PFSK-1 (cell line): ENCODE measurements around the gene BCAS3.

Experiments used
- FOXP2 ChIP-seq: optimal IDR thresholded peaks from 2 replicates; pipeline ENCODE3; 2011; ENCODE audit warnings: borderline replicate concordance, control low read depth, inconsistent platforms; ENCODE audit not compliant: insufficient read depth; ENCODE audit errors: extremely low read length, extremely low read depth
- POLR2AphosphoS5 ChIP-seq: IDR thresholded peaks from 2 replicates; pipeline ENCODE4 v1.6.1; 2012; ENCODE audit warnings: low read depth, mild to moderate bottlenecking, control low read depth, low read length, moderate library complexity
- REST ChIP-seq, 2 experiments: IDR thresholded peaks; 2 replicates each; pipeline versions ENCODE4 v1.6.1 to v1.8.0; 2011 to 2012; ENCODE audit warnings: low read depth in 2 of 2, low read length in 2 of 2, control low read depth in 1 of 2, inconsistent platforms in 1 of 2, mild to moderate bottlenecking in 1 of 2, moderate library complexity in 1 of 2; ENCODE audit not compliant: insufficient read depth in 1 of 2
- SIN3A ChIP-seq: IDR thresholded peaks from 2 replicates; pipeline ENCODE4 v1.6.1; 2012; ENCODE audit warnings: mild to moderate bottlenecking, low read length, moderate library complexity, borderline replicate concordance; ENCODE audit not compliant: insufficient read depth
- TAF1 ChIP-seq: IDR thresholded peaks from 2 replicates; pipeline ENCODE4 v1.6.1; 2012; ENCODE audit warnings: low read length, control low read depth, borderline replicate concordance; ENCODE audit not compliant: insufficient read depth

Gene BCAS3

GRCh38 chr17:61296058-61296457 is 618.4 kb downstream of the BCAS3 start:
- TF ChIP-seq POLR2AphosphoS5 (no peak), TAF1 (no peak), REST (IDR thresholded peaks at IDR 0.05; ENCODE audit: insufficient read depth in 1 of 2, low read depth in 2 of 2, low read length in 2 of 2) (no peak), SIN3A (no peak), FOXP2 (no peak)

GRCh38 chr17:61299517-61300513 is 622.2 kb downstream of the BCAS3 start:
- TF ChIP-seq POLR2AphosphoS5 (no peak), SIN3A (no peak), REST (IDR thresholded peaks at IDR 0.05; ENCODE audit: insufficient read depth in 1 of 2, low read depth in 2 of 2, low read length in 2 of 2) (no peak), FOXP2 (no peak)

- TF ChIP-seq POLR2AphosphoS5 (no peak), REST (IDR thresholded peaks at IDR 0.05; ENCODE audit: insufficient read depth in 1 of 2, low read depth in 2 of 2, low read length in 2 of 2) (no peak), FOXP2 (no peak), TAF1 (no peak), SIN3A (no peak)
Measured at GRCh38 chr17:61302953-61303816, 625.5 kb downstream of the BCAS3 start.

- TF ChIP-seq REST (IDR thresholded peaks at IDR 0.05; ENCODE audit: insufficient read depth in 1 of 2, low read depth in 2 of 2, low read length in 2 of 2) (no peak), SIN3A (no peak), TAF1 (no peak), FOXP2 (no peak), POLR2AphosphoS5 (no peak)
Measured at GRCh38 chr17:61303817-61304096, 626.1 kb downstream of the BCAS3 start.
